Right lobe of liver (tissue), 6 donors: ENCODE measurements around the gene CCN2. TPM values are rescaled to one million over a fixed set of nuclear protein-coding genes. Genes with fewer than 3 reads are reported as not detected.
"Not testable (repeated sequence)": the region's sequence is repeated elsewhere in the genome, so short reads cannot be mapped to it uniquely, and the experiment has no call there.

Source experiments
- ATAC-seq, 4 donors: fragments of 200-7000 bp; cut with Tn5 transposase; one replicate each; pipeline ENCODE4 v1.9.1; 2020; ENCODE audit warnings: mild to moderate bottlenecking in 4 of 4, moderate library complexity in 4 of 4
- DNase-seq, 3 donors: peaks; one replicate each; pipeline ENCODE4 v3.0.0-alpha.2; 2020
- H3K27ac ChIP-seq, 3 donors: fragments of 200-600 bp; one replicate each; pipeline ENCODE4 v1.8.0; 2022
- H3K27me3 ChIP-seq, 2 donors: fragments of 200-600 bp; one replicate each; pipeline ENCODE4 v1.8.0; 2022
- H3K36me3 ChIP-seq, 4 donors: fragments of 200-600 bp; sonication (generic) in 1 of 4; one replicate each; pipeline versions ENCODE4 v1.5.1 to v1.8.0; 2017 to 2022; ENCODE audit warnings: control low read depth in 1 of 4
- H3K4me1 ChIP-seq, 4 donors: fragments of 200-600 bp; sonication (generic) in 1 of 4; one replicate each; pipeline versions ENCODE4 v1.5.1 to v1.8.0; 2017 to 2022; ENCODE audit warnings: control low read depth in 1 of 4
- H3K4me3 ChIP-seq, 3 donors: fragments of 200-600 bp; one replicate each; pipeline ENCODE4 v1.8.0; 2022
- H3K9me3 ChIP-seq, 4 donors: fragments of 200-600 bp; sonication (generic) in 1 of 4; one replicate each; pipeline versions ENCODE4 v1.5.1 to v1.8.0; 2017 to 2022; ENCODE audit warnings: control low read depth in 1 of 4
- POLR2A ChIP-seq: fragments of 450-650 bp; IDR thresholded peaks from one replicate; pipeline ENCODE4 v1.6.1; 2017; ENCODE audit warnings: antibody characterized with exemption, mild to moderate bottlenecking
- WGBS: methylation state at CpG from one replicate; pipeline ENCODE4 v1.1.6; 2018; ENCODE audit warnings: low coverage, low lambda C conversion rate; ENCODE audit not compliant: insufficient coverage; ENCODE audit errors: missing lambda C conversion rate; 5-methylcytosine and 5-hydroxymethylcytosine counted together
- intact Hi-C, 2 donors: fragments of 100-400 bp; cut with DNase I; formaldehyde crosslinking; loops; one replicate each; pipeline versions ENCODE4 v1.11.2 to v1.14.1; 2022
- total RNA-seq, 6 experiments: library from RNA; depleted of rRNA in 2 of 6; stranded (reverse); fragments of >200 nt in 2 of 6; fragmentation: NEBNext Ultra II Directional in 3 of 6; extraction: Animal tissue kit (Norgen Biotek cat#: 25700) in 3 of 6; gene quantifications; one replicate each; pipeline versions ENCODE4 v1.1.0 to v1.2.4, GENCODE V29; 2016 to 2023
- TF ChIP-seq, protein P1 (sequence below), 4 donors: fragments of 200-600 bp in 3 of 4; fragments of 450-650 bp in 1 of 4; IDR thresholded peaks; one replicate each; pipeline versions ENCODE4 v1.5.1 to v1.8.0; 2016 to 2022; ENCODE audit warnings: antibody characterized with exemption in 4 of 4, mild to moderate bottlenecking in 2 of 4
- donor health status: DM: no; HTN: yes; CAD: no.
- donor health status: DM: no; HTN: no; CAD: no.
- donor health status: DM: no; HTN: no; CAD: no.
- donor health status: DM: no; HTN: yes; CAD: no.
- donor health status: DM: no; HTN: yes; CAD: no.

Gene CCN2
- total RNA-seq, 6 experiments from 2014 or later: 3.4 to 82.9 (median 54.3) TPM

DNA sequence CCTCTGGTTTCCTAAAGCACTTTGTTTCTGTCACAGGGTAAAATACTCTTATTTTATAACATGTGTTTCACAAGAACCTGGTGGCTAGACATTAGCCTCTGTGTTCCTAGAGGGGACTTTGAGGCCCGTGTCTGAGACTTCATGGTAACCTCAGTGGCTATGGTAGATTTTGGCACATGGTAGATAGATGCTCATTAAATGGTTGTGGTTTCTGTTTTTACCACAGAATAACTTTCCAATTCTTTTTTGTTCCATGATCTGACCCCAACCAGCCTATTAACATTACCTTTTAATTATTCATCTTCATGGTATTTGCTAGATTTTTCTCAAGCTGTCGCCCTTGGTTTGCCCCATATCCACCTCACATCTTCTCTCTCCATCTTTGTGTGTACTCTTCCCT is 34.3 kb downstream of the CCN2 start:
- Histone ChIP-seq H3K27ac (no peak overlapping the region), H3K36me3 (no peaks in the 10 kb centered on the region), H3K4me1 (no peaks in the 10 kb centered on the region), H3K9me3 (no peaks in the 10 kb centered on the region), H3K27me3 (no peaks in the 10 kb centered on the region), H3K4me3 (no peak overlapping the region)
- 58% methylated on average over 2 of the region's 2 CpGs for WGBS
- intact Hi-C loops: loop anchor here in 1 of 2 donors (10.0 kb wide), 1 partner anchor 132 kb away; no protein-coding TSS in a partner anchor
- TF ChIP-seq, protein P1, sequence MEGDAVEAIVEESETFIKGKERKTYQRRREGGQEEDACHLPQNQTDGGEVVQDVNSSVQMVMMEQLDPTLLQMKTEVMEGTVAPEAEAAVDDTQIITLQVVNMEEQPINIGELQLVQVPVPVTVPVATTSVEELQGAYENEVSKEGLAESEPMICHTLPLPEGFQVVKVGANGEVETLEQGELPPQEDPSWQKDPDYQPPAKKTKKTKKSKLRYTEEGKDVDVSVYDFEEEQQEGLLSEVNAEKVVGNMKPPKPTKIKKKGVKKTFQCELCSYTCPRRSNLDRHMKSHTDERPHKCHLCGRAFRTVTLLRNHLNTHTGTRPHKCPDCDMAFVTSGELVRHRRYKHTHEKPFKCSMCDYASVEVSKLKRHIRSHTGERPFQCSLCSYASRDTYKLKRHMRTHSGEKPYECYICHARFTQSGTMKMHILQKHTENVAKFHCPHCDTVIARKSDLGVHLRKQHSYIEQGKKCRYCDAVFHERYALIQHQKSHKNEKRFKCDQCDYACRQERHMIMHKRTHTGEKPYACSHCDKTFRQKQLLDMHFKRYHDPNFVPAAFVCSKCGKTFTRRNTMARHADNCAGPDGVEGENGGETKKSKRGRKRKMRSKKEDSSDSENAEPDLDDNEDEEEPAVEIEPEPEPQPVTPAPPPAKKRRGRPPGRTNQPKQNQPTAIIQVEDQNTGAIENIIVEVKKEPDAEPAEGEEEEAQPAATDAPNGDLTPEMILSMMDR (IDR thresholded peaks at IDR 0.05): no peak
- no peak for TF ChIP-seq POLR2A
- no peak for ATAC-seq
- no peak for DNase-seq

GRCh38 chr6:131916091-131916796 is 34.9 kb downstream of the CCN2 start:
- intact Hi-C loops: loop anchor here in 1 of 2 donors (10.0 kb wide), 1 partner anchor 131 kb away; no protein-coding TSS in a partner anchor
- not testable (repeated sequence) for H3K4me1 ChIP-seq, H3K4me3 ChIP-seq, H3K27me3 ChIP-seq, H3K27ac ChIP-seq, H3K36me3 ChIP-seq, ATAC-seq, H3K9me3 ChIP-seq, DNase-seq
- 84% methylated on average over 2 of the region's 2 CpGs for WGBS

- intact Hi-C loops: loop anchor here in 1 of 2 donors (10.0 kb wide), 1 partner anchor 130 kb away; no protein-coding TSS in a partner anchor
- no peaks in the 10 kb centered on the region for H3K9me3 ChIP-seq
Observed at GRCh38 chr6:131914967-131915751, 36.0 kb downstream of the CCN2 start.

GRCh38 chr6:131914234-131914633 is 36.9 kb downstream of the CCN2 start:
- WGBS: 28% methylated on average over 1 of the region's 1 CpG
- intact Hi-C loops: loop anchor here in 1 of 2 donors (10.0 kb wide), 1 partner anchor 129 kb away; no protein-coding TSS in a partner anchor
- no peak overlapping the region for H3K27ac ChIP-seq
- H3K36me3 ChIP-seq: no peaks in the 10 kb centered on the region
- TF ChIP-seq POLR2A: no peak
- TF ChIP-seq, protein P1 (IDR thresholded peaks at IDR 0.05): no peak
- DNase-seq: no peak
- no peaks in the 10 kb centered on the region for H3K9me3 ChIP-seq
- ATAC-seq: no peak
- no peaks in the 10 kb centered on the region for H3K4me1 ChIP-seq
- no peaks in the 10 kb centered on the region for H3K27me3 ChIP-seq
- no peak overlapping the region for H3K4me3 ChIP-seq

More at GRCh38 chr6:131914967-131915751, 36.0 kb downstream of the CCN2 start:
- Histone ChIP-seq H3K4me1 (no peaks in the 10 kb centered on the region), H3K27me3 (no peaks in the 10 kb centered on the region), H3K4me3 (no peak overlapping the region), H3K27ac (no peak overlapping the region), H3K36me3 (no peaks in the 10 kb centered on the region)
- DNase-seq (no peak), ATAC-seq (peak; percentile 78 to 91 (median 84))
- TF ChIP-seq, protein P1 (IDR thresholded peaks at IDR 0.05): peak; percentile 75 to 86 (median 82)
- no peak for TF ChIP-seq POLR2A
- 16% methylated on average over 9 of the region's 10 CpGs for WGBS
